DOHH2 (cell line): ENCODE measurements around the gene NEURL1B.

Source experiments
- H3F3A ChIP-seq: fragments of 200-600 bp; sonication (generic), shearing (Covaris generic); 2 replicates; pipeline ENCODE4 v1.6.0; 2016; ENCODE audit warnings: antibody characterized with exemption, mild to moderate bottlenecking; ENCODE audit not compliant: control insufficient read depth, insufficient read depth
- H3K27ac ChIP-seq: fragments of 200-600 bp; sonication (generic); 2 replicates; pipeline ENCODE4 v1.5.1; 2014; ENCODE audit warnings: low read depth, mild to moderate bottlenecking, low read length, moderate library complexity
- H3K27me3 ChIP-seq: fragments of 200-600 bp; sonication (generic); 2 replicates; pipeline ENCODE4 v1.6.1; 2014; ENCODE audit warnings: mild to moderate bottlenecking, low read length, mixed read lengths; ENCODE audit not compliant: control insufficient read depth
- H3K36me3 ChIP-seq: fragments of 200-600 bp; sonication (generic); 2 replicates; pipeline ENCODE4 v1.6.1; 2014; ENCODE audit warnings: mild to moderate bottlenecking, low read length, moderate library complexity, mixed read lengths; ENCODE audit not compliant: control insufficient read depth
- H3K4me1 ChIP-seq: fragments of 200-600 bp; sonication (generic); 2 replicates; pipeline ENCODE4 v1.6.1; 2014; ENCODE audit warnings: mild to moderate bottlenecking, low read length, mixed read lengths; ENCODE audit not compliant: control insufficient read depth
- H3K4me2 ChIP-seq: fragments of 200-600 bp; sonication (generic); 2 replicates; pipeline ENCODE4 v1.6.0; 2014; ENCODE audit warnings: mild to moderate bottlenecking, low read length, moderate library complexity
- H3K4me3 ChIP-seq: fragments of 200-600 bp; sonication (generic); 2 replicates; pipeline ENCODE4 v1.5.1; 2014; ENCODE audit warnings: mild to moderate bottlenecking, low read length, mixed read lengths
- H3K79me2 ChIP-seq: fragments of 200-600 bp; sonication (generic); 2 replicates; pipeline ENCODE4 v1.6.1; 2014; ENCODE audit warnings: mild to moderate bottlenecking, low read length, mixed read lengths; ENCODE audit not compliant: control insufficient read depth
- H3K9me2 ChIP-seq: fragments of 200-600 bp; sonication (generic); replicated peaks from 2 replicates; pipeline ENCODE4 v1.6.1; 2014; ENCODE audit warnings: mild to moderate bottlenecking, low read length, mixed read lengths; ENCODE audit not compliant: control insufficient read depth
- H3K9me3 ChIP-seq: fragments of 200-600 bp; sonication (generic); 2 replicates; pipeline ENCODE4 v1.6.1; 2014; ENCODE audit warnings: antibody characterized with exemption, low read length, mixed read lengths; ENCODE audit not compliant: control insufficient read depth, insufficient read depth
- H4K20me1 ChIP-seq: fragments of 200-600 bp; sonication (generic); 2 replicates; pipeline ENCODE4 v1.6.0; 2014; ENCODE audit warnings: low read depth, mild to moderate bottlenecking, antibody characterized with exemption, low read length, moderate library complexity; ENCODE audit not compliant: control insufficient read depth, insufficient read depth
- CTCF ChIP-seq: fragments of 200-600 bp; sonication (generic); IDR thresholded peaks from one replicate; pipeline ENCODE4 v1.5.1; 2014; ENCODE audit warnings: antibody characterized with exemption, mild to moderate bottlenecking, low read depth, low read length; ENCODE audit not compliant: poor library complexity, severe bottlenecking
- EZH2phosphoT487 ChIP-seq: fragments of 200-600 bp; sonication (generic); IDR thresholded peaks from 2 replicates; pipeline ENCODE4 v1.6.1; 2017; ENCODE audit warnings: borderline replicate concordance, mild to moderate bottlenecking, antibody characterized with exemption, low read length, moderate library complexity, mixed read lengths

NEURL1B gene

GRCh38 chr5:172593306-172593705, 47.8 kb upstream of the NEURL1B start:
- Histone ChIP-seq H3K4me1 (no peaks in the 10 kb centered on the region), H4K20me1 (no peaks in the 10 kb centered on the region; the same call in 1 of the 2 replicates), H3K9me2 (no peaks in the 10 kb centered on the region), H3K9me3 (no peaks in the 10 kb centered on the region), H3K4me2 (no peak overlapping the region), H3F3A (no peaks in the 10 kb centered on the region), H3K27ac (no peak overlapping the region), H3K36me3 (no peaks in the 10 kb centered on the region), H3K79me2 (no peaks in the 10 kb centered on the region), H3K27me3 (no peaks in the 10 kb centered on the region), H3K4me3 (no peak overlapping the region)
- TF ChIP-seq CTCF (no peak), EZH2phosphoT487 (no peak)

GRCh38 chr5:172593721-172594235, 47.3 kb upstream of the NEURL1B start:
- Histone ChIP-seq H3K4me3 (no peak overlapping the region), H3K9me2 (no peaks in the 10 kb centered on the region), H4K20me1 (no peaks in the 10 kb centered on the region; the same call in 1 of the 2 replicates), H3K4me2 (no peak overlapping the region), H3K27me3 (no peaks in the 10 kb centered on the region), H3K79me2 (no peaks in the 10 kb centered on the region), H3K36me3 (no peaks in the 10 kb centered on the region), H3K9me3 (no peaks in the 10 kb centered on the region), H3F3A (no peaks in the 10 kb centered on the region), H3K4me1 (no peaks in the 10 kb centered on the region), H3K27ac (no peak overlapping the region)
- TF ChIP-seq EZH2phosphoT487 (no peak), CTCF (no peak)

GRCh38 chr5:172594431-172594830, 46.6 kb upstream of the NEURL1B start:
- Histone ChIP-seq H3K4me2 (no peak overlapping the region), H3K79me2 (no peaks in the 10 kb centered on the region), H3K27me3 (no peaks in the 10 kb centered on the region), H3K27ac (no peak overlapping the region), H3K9me3 (no peaks in the 10 kb centered on the region), H4K20me1 (no peaks in the 10 kb centered on the region; the same call in 1 of the 2 replicates), H3F3A (no peaks in the 10 kb centered on the region), H3K36me3 (no peaks in the 10 kb centered on the region), H3K4me1 (no peaks in the 10 kb centered on the region), H3K4me3 (no peak overlapping the region), H3K9me2 (no peaks in the 10 kb centered on the region)
- TF ChIP-seq EZH2phosphoT487: no peak
- no peak for TF ChIP-seq CTCF
